C4-2B (cell line): ENCODE results near the gene PXYLP1.

Source experiments
- ZFX ChIP-seq: fragments of 450-650 bp; IDR thresholded peaks from 2 replicates; pipeline ENCODE4 v1.6.1; 2017
- TF ChIP-seq, protein P1 (sequence below): fragments of 450-650 bp; conservative IDR thresholded peaks from 2 replicates; pipeline ENCODE4 v1.5.1; 2017; ENCODE audit warnings: mild to moderate bottlenecking

DNA sequence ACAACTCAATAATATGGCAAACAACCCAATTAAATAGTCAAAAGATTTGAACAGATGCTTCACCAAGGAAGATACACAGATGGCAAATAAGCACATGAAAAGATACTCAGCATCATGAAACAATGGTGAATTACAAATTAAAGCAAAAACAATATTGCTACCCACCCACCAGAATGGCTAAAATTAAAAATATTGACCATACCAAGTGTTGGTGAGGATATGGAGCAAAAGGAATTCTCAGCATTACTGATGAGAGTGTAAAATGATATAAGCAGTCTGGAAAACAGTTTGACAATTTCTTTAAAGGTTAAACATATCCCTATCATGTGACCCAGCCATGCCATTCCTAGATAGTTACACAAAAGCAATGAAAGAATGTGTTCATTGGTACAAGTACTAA lies 5.7 kb upstream of the PXYLP1 start:
- TF ChIP-seq, protein P1, sequence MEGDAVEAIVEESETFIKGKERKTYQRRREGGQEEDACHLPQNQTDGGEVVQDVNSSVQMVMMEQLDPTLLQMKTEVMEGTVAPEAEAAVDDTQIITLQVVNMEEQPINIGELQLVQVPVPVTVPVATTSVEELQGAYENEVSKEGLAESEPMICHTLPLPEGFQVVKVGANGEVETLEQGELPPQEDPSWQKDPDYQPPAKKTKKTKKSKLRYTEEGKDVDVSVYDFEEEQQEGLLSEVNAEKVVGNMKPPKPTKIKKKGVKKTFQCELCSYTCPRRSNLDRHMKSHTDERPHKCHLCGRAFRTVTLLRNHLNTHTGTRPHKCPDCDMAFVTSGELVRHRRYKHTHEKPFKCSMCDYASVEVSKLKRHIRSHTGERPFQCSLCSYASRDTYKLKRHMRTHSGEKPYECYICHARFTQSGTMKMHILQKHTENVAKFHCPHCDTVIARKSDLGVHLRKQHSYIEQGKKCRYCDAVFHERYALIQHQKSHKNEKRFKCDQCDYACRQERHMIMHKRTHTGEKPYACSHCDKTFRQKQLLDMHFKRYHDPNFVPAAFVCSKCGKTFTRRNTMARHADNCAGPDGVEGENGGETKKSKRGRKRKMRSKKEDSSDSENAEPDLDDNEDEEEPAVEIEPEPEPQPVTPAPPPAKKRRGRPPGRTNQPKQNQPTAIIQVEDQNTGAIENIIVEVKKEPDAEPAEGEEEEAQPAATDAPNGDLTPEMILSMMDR, result no peak
- TF ChIP-seq ZFX, result no peak
